MCF 10A (cell line): Measurements from ENCODE around the gene DAPK2. TPM values are rescaled to one million over a fixed set of nuclear protein-coding genes. Genes with fewer than 3 reads are reported as not detected.
"Not testable (repeated sequence)": the region's sequence is repeated elsewhere in the genome, so short reads cannot be mapped to it uniquely, and the experiment has no call there.

Experiments used
- BruUV-seq: library from RNA; stranded (reverse); fragments of 400-500 nt; replicated peaks from 2 replicates; lab custom pipeline; 2021; lab: Mats Ljungman, UMichigan
- CTCF ChIA-PET: fragments of 300-600 bp; sonication (Branson Sonifier 250); formaldehyde crosslinking; extraction: SDS; loops from one replicate; lab custom pipeline; 2021; ENCODE audit warnings: antibody characterized with exemption, inconsistent platforms; lab: Yijun Ruan, JAX
- POLR2A ChIA-PET: fragments of 300-600, 350-650 bp; sonication (Branson Sonifier 250); formaldehyde crosslinking; extraction: SDS; loops from one replicate; lab custom pipeline; 2020; ENCODE audit warnings: antibody characterized with exemption, inconsistent platforms; lab: Yijun Ruan, JAX
- DNase-seq: peaks from one replicate; pipeline ENCODE4 v3.0.0-alpha.2; 2018; ENCODE audit not compliant: unreplicated experiment
- H3K27ac Mint-ChIP-seq: one replicate; pipeline ENCODE4 v1.8.0; 2022; ENCODE audit warnings: mild to moderate bottlenecking, low read depth, mixed read lengths; ENCODE audit not compliant: unreplicated experiment
- H3K27me3 Mint-ChIP-seq: one replicate; pipeline ENCODE4 v1.8.0; 2022; ENCODE audit warnings: mixed read lengths; ENCODE audit not compliant: insufficient read depth, unreplicated experiment
- H3K36me3 Mint-ChIP-seq: one replicate; pipeline ENCODE4 v1.8.0; 2022; ENCODE audit warnings: mild to moderate bottlenecking, moderate library complexity, mixed read lengths; ENCODE audit not compliant: insufficient read depth, unreplicated experiment
- H3K4me1 Mint-ChIP-seq: one replicate; pipeline ENCODE4 v1.8.0; 2022; ENCODE audit warnings: mixed read lengths; ENCODE audit not compliant: insufficient read depth, unreplicated experiment
- H3K4me3 Mint-ChIP-seq: one replicate; pipeline ENCODE4 v1.8.0; 2022; ENCODE audit warnings: mild to moderate bottlenecking, moderate library complexity, mixed read lengths; ENCODE audit not compliant: unreplicated experiment
- H3K9me3 Mint-ChIP-seq: one replicate; pipeline ENCODE4 v1.8.0; 2022; ENCODE audit warnings: mixed read lengths; ENCODE audit not compliant: unreplicated experiment
- CTCF ChIP-seq: fragments of 200-600 bp; IDR thresholded peaks from one replicate; pipeline ENCODE4 v1.8.0; 2022; ENCODE audit warnings: antibody characterized with exemption, mild to moderate bottlenecking; ENCODE audit not compliant: unreplicated experiment
- intact Hi-C: fragments of 100-400 bp; cut with micrococcal nuclease; formaldehyde crosslinking; loops from 2 replicates; pipeline ENCODE4 v1.14.1; 2022
- total RNA-seq: library from RNA; stranded (reverse); gene quantifications from 2 replicates; pipeline ENCODE4 v1.2.3, GENCODE V29; 2022

DAPK2 gene
- total RNA-seq, 1 experiment from 2014 or later: 4.6 TPM

- Mint-ChIP-seq H3K27ac (no peak overlapping the region), H3K4me1 (peaks cover 5% of the 10 kb centered on the region), H3K9me3 (no peaks in the 10 kb centered on the region), H3K36me3 (no peaks in the 10 kb centered on the region), H3K4me3 (no peak overlapping the region), H3K27me3 (no peaks in the 10 kb centered on the region)
- no peak for DNase-seq
- intact Hi-C loops: no loop called here
- no peak for TF ChIP-seq CTCF
- no TSS peak for BruUV-seq
- POLR2A ChIA-PET: no interaction called here
- CTCF ChIA-PET: interaction anchor here (3.0 kb wide), 1 partner anchor 9 kb away, joined by 17 read pairs; no protein-coding TSS in a partner anchor
These were observed 12.0 kb upstream of the DAPK2 start for GRCh38 chr15:64058279-64058678.

- BruUV-seq, H3K4me3 Mint-ChIP-seq, H3K9me3 Mint-ChIP-seq, H3K27ac Mint-ChIP-seq, intact Hi-C loops, H3K36me3 Mint-ChIP-seq, H3K27me3 Mint-ChIP-seq, H3K4me1 Mint-ChIP-seq, DNase-seq: not testable (repeated sequence)
- ChIA-PET POLR2A (interaction anchor here (0.6 kb wide), 1 partner anchor 108 kb away, joined by 3 read pairs; no protein-coding TSS in a partner anchor), CTCF (interaction anchor here (1.0 to 1.6 kb wide), 3 partner anchors 108 to 302 kb away, joined by 3 to 6 read pairs (median 3); no protein-coding TSS in a partner anchor)
These were observed 7.4 kb upstream of the DAPK2 start for GRCh38 chr15:64053674-64054073.

GRCh38 chr15:64052925-64053491 is 6.7 kb upstream of the DAPK2 start:
- no peaks in the 10 kb centered on the region for H3K9me3 Mint-ChIP-seq
- H3K4me1 Mint-ChIP-seq: no peaks in the 10 kb centered on the region
- ChIA-PET POLR2A (no interaction called here), CTCF (interaction anchor here (1.0 to 1.6 kb wide), 4 partner anchors 15 to 301 kb away, joined by 3 to 6 read pairs (median 3); no protein-coding TSS in a partner anchor)
- intact Hi-C loops: no loop called here
- BruUV-seq: no TSS peak
- TF ChIP-seq CTCF: no peak
- DNase-seq: no peak
- H3K27me3 Mint-ChIP-seq: peaks cover 12% of the 10 kb centered on the region
- H3K4me3 Mint-ChIP-seq: no peak overlapping the region
- H3K27ac Mint-ChIP-seq: no peak overlapping the region
- no peaks in the 10 kb centered on the region for H3K36me3 Mint-ChIP-seq

GRCh38 chr15:64051407-64052259 is 5.3 kb upstream of the DAPK2 start:
- POLR2A ChIA-PET: no interaction called here
- intact Hi-C loops: no loop called here
- CTCF ChIA-PET: interaction anchor here (1.1 to 1.6 kb wide), 3 partner anchors 16 to 106 kb away, joined by 3 to 6 read pairs (median 4); no protein-coding TSS in a partner anchor
- no peak overlapping the region for H3K4me3 Mint-ChIP-seq
- no peaks in the 10 kb centered on the region for H3K9me3 Mint-ChIP-seq
- H3K4me1 Mint-ChIP-seq: peaks cover 3% of the 10 kb centered on the region
- TF ChIP-seq CTCF: no peak
- DNase-seq: no peak
- BruUV-seq: no TSS peak
- H3K27me3 Mint-ChIP-seq: peaks cover 12% of the 10 kb centered on the region
- H3K36me3 Mint-ChIP-seq: no peaks in the 10 kb centered on the region
- H3K27ac Mint-ChIP-seq: no peak overlapping the region
